Measurements from ENCODE around the gene NACC2.
A peak's percentile ranks its signal among the peaks of the same experiment; 100 is the strongest.

Gene NACC2, protein sequence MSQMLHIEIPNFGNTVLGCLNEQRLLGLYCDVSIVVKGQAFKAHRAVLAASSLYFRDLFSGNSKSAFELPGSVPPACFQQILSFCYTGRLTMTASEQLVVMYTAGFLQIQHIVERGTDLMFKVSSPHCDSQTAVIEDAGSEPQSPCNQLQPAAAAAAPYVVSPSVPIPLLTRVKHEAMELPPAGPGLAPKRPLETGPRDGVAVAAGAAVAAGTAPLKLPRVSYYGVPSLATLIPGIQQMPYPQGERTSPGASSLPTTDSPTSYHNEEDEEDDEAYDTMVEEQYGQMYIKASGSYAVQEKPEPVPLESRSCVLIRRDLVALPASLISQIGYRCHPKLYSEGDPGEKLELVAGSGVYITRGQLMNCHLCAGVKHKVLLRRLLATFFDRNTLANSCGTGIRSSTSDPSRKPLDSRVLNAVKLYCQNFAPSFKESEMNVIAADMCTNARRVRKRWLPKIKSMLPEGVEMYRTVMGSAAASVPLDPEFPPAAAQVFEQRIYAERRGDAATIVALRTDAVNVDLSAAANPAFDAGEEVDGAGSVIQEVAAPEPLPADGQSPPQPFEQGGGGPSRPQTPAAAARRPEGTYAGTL

DNA sequence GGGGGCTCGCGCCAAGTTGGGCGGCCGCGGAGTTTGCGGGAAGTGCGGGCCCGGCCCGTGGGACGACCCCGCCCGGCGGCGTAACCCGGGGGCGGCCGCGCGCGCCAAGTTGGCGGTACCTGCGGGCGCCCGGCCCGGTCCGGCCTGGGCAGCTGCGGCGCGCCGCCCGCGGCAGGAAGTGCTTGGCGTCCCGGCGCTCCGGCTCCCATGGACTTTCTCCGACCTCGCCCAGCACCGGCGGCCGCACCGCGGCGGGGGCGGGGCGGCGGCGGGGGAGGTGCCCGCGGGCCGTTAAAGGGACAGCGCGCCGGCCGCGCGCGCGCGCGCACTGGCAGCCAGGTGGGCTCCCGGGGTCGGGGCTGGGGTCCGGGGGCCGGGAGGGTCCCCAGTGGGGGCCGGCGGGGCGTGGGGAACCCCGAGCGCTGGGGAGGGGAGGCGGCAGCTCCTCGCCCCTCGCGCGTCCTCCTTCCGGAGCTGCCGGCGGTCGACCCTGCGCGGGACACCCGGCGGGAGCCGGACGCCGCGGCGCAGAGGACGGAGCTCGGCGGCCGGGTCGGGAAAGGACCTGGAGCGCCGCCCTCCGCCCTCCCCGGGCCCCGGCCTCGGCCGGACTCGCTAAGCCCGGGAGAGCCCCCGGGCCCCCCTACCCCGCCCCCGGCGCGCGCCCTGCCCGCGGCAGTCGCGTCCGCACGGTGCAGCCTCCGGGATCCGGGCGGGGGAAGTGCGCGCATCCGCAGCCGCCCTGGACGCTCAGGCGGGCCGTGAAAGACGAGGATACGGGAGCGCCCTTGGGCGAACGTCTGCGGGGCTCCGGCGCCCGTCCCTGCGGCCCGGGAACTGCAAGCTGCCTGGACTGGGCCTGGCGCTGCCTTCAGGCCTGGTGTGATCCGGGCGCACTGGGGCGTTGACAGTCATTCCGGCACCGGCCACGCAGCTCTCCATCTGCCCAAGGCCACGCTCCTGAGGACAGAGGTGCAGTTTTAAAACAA is at the start of gene NACC2:
Gene NACC2 (minus strand): TSS at position 220 of the 989 bp plus-strand sequence. CDS start 44,768 bp downstream, outside the sequence.
- DNase-seq: peak; percentile 53 to 61

DNA sequence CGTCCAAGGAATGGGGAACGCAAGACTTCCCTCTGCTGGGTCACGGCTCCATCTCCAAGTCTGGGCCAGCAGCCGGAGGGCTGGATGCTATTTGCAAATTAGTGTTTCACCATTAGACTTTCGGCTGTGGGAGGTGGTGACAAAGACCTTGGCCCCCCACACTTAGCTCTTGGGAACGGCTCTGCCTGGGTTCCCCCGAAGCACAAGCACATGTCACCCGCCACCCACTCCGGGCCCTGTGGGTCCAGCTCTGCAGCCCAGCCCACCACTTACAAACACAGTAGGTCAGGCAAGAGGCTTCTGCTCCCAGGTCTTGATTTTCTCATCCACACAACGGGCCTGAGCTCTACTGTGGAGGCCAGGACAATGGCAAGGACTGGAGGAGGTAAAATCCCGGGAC is 49.4 kb upstream of the NACC2 start:
- DNase-seq: no peak

DNA sequence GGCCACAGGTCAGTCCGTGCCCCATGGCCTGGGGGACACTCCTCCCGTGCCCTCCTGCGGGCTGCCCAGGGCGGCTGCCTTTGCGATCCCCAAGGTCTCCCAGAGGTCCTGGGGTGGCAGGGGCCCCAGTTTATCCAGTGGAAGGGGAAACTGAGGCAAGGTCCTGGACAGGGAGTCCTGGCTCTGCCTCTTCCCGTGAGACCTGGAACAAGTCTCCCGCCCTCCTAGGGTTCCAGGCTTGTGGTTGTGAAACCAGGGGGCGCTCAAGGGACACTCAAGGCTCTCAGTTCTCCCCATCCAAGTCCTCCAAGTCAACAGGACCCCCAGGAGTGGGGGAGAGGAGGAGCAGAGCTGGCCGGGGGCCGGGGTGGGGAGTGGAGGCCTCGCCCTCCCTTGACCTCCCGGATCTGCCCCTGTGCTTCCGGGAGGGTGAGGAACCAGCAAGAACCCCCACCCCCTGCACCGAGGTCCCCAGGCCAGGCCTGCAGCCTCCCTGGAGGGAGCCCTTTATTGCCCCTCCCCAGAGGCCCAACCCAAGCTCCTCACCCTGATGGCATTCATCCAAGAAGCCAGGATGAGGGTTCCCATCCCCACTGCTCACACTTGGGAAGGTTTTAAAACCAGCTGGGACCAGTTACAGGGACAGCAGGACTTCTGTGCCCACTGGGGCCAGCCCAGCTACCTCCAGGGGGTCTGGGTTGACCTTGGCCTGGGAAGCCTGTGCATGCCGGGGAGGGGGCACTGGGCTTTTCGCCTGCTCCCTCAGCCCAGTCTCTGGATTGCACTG is 48.3 kb upstream of the NACC2 start:
- no peak for DNase-seq

DNA sequence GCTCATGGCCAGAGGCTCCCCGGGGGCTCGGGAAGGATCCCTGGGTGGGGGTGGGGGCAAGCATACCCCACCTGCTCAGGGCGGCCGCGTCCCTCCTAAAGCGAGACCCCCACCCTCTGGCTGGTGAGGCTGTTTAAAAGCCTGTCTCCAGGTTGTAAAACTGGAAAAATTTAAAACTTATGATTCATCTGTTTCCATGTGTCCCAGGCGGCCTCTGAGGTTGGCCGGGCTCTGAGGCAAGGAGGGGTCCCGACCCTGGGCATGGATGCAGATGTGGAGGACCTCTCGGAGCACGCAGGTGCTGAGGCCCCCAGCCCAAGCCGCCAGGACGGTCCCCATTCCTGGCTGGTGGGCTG is 47.7 kb upstream of the NACC2 start:
- DNase-seq: no peak

DNA sequence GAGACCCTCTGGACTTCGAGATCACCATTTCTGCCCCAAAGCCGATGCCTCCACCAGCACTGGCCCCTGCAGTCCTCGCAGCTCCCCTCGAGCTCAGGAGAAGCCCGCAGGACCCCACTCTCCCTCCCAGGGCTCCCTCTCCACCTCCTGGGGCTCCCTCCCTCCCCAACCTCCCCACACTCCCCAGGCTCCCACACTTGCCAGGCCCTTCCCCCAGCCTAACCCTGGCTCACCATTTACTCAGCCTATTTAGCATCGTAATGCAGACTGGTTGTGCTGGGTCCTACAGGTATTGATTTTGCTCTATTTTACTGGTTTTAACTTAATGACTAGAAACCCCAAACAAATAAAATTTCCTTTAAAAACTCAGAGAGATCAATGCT is 47.3 kb upstream of the NACC2 start:
- DNase-seq: no peak

DNA sequence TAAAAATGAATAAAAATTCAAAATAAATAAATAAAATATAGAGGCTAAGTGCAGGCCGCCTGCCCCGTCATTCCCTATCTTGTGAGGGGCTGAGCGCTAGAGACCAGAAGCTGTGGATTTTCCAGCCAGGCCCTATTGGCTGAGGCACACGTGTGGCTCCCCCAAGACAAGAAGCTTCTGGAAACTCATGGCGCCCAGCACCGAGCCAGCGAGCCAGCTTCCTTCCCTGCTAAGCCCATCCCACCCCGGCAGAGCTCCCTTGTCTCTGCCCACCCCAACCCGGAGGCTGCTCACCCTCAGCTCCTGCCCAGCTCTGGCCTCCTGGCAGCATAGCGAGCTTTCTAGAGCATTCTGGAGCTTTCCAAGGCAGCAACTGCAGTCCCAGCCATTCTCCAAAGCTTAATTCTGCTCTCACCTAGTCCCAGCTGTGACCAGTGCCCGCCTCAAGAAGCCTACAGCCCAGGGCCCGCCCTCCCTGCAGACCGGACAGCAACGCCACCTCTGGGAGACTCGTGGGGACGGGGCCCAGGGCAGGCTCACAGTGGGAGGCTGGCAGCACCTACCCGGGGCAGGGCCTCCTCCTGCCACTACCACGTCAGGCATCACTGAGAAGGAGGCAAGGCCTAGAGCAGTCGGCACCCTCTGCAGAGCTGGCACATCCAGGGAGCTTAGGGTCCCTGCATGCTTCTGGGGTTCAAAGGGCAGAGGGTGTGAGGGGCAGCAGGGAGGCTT is 46.8 kb upstream of the NACC2 start:
- no peak for DNase-seq

DNA sequence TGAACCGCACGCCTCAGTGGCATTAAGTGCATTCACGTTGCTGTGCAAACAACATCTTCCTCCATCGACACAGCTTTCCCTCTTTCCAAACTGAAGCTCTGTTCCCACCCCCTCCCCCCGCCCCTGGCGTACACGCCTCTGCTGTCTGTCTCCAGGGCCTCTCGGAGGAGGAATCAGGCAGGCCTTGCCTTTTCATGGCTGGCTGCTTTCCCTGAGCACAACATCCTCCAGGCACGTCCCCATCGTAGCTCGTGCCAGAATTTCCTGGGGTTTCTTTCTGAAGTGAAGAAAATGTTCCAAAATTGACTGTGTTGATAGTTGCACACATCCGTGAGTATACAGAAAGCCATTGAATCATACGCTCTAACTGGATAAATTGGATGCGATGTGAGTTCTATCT is 45.9 kb upstream of the NACC2 start:
- no peak for DNase-seq

DNA sequence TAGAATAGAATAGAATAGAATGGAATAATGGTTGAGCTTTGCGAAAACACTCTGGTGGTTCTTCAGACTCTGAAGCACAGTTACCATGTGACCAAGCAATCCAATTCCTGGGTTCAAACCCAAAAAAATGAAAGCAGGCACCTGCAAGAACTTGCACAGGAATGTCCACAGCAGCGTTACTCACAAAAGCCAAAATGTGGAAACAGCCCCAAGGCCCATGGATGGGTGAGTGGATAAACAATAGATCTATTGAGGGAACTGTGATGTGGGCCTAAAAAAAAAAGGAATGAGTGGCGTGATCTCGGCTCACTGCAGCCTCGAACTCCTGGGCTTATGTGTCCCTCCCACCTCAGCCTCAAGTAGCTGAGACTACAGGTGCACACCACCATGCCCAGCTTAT is 45.0 kb upstream of the NACC2 start:
- no peak for DNase-seq

DNA sequence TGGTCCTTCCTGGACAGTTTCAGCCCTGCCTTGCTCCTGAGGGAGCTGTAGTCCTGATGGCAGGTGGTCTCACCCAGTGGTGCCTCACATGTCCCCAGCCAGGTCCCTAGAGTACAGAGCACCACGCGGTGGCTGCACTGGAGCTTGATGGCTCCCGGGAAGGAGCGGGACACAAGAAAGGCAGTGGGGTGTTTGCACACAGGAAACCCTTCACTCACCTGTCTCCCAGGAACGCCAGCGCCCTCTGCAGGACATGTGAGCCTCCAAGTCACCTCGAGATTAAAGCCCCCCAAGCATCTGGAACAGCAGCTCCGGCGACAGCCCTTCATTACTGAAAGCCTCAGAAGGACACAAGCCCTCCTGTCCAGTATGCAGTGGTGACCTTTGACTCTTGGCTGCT is 43.5 kb upstream of the NACC2 start:
- peak; percentile 70 to 71 for DNase-seq

DNA sequence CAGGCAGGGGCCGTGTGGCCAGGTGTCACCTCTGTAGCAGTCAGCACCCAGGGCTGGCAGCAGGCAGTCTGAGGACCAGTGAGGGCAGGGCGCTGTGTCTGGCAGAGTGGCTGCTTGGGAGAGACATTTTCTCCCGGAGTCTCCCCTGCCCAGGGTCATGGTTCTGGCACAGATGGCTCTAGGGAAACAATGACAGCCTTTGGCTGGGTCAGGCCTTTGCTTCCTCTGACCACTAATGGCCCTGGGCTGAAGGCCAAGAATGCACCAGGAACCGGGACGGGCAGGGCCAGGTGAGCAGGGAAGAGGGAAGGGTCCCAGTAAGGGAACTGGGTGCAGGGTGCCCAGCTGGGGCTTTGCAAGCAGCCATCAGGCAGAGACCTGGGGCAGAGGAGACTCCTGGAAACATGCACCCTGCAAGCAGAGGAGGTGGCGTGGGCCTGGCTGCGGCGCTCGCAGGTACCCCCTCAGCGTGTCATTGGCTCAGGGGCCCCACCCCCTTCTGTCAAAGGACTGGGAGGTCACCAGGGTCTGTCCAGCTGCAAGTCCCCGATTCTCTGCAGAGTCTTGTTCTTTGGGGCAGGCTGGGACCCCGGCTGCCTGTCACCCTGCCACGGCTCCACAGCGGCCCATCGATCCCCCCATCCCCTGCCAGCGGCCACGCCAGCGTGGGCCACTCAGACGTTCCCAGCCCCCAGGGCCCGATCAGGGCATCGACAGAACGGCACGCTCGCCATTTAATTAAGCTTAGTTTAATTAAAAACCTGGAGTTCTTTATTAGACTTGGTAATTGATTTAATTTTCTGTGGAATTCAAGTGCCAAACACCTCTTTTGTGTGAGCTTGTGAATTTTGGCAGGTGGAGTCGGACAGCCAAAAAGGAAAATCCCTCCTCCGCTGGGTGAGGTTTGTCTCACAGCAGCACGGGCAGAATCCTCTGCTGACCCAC is 42.5 kb upstream of the NACC2 start:
- DNase-seq: no peak

DNA sequence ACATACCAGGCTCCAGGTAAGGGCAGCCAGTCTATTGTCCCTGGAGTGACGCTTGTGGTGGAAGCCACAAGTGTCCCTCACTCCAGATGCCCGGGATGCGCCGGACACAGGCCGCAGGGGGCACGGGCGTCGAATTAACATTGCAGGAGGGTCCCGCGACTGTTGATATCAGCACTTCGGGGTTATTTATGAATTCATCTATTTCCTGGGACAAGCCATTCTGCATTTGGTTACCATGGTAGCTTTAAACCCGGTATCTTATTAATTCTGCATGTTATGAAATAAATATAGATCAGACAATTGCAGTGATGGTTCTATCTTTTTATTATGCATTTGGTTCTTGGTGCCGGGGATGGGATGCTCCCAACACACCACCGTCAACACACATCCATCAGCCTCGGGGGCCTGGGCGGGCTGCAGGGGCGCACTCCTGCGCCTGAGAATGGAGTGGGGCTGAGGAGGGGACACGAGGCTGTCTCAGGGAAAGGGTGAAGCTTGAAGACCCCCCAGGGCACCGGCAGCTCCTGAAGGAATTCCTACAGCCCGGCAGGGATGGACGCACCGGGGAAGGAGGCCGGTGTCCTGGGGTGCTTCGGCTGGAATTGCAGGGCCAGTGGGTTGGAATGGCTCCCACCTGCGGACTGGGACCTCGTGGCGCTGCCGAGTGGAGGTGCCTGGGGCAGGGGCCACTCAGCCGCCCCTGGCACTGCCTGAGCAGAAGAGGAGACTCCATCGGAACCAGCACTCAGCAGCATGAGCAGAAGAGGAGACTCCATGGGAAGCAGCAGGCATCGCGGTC is 41.2 kb upstream of the NACC2 start:
- no peak for DNase-seq

DNA sequence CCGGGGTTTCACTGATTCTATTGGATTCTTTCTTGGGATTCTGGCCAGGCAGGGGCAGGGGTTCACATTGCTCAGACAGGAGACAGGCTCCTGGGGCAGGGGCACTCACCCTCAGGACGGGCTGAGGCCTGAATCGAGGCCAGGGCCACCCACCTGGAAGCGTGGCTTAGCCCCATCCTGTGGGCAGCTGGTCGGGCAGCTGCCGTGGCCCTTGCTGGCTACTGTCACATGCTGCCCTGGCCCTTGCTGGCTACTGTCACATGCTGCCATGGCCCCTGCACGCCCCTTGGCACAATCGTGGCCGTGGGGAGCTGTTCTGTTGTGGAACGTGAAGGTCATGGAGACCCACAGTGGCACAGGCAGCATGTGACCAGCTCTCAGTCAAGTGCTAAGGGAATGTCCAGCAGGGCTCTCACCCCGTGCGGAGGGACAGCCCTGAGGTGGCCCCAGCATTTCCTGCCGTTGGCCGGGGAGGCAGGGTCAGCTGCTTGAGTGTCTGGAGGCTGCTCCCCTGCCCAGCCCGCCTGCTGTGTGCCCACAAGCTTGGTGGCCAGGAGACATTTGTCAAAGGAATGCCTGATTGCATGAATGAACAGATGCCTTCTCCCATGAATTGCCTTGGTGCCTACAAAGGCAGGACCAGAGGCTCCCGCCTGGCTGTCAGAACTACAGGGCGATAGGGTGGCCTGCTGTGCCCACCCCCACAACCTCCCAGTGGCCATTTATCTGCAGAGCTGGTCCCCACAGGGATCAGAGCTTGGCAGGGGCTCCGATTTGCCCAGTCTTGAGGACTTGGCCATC is 40.4 kb upstream of the NACC2 start:
- DNase-seq: no peak

DNA sequence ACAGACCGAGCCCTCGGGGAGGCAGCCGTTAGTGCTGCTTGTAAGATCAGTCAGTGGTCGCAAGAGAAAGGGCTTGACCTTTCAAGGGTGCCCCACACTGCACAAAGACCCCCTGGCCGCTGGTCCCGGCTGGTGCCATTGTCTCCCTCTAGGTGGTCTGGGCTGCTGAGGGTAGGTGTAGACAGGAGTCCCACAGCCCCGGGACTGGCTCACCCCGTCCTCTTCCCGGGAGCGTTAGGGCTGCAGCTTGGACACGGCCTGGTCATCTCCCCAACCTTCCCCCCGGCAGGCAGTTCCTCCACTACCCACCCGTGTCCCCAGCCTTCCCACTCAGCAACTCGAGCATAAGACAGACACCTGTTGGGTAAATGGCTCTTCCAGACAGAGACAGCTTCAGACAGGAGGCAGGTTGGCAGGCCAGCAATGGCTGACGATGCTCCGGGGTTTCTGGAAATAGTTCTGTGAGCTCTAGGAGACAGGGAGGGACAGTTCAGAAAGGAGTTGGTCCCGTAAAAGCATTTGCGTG is 38.9 kb upstream of the NACC2 start:
- no peak for DNase-seq

DNA sequence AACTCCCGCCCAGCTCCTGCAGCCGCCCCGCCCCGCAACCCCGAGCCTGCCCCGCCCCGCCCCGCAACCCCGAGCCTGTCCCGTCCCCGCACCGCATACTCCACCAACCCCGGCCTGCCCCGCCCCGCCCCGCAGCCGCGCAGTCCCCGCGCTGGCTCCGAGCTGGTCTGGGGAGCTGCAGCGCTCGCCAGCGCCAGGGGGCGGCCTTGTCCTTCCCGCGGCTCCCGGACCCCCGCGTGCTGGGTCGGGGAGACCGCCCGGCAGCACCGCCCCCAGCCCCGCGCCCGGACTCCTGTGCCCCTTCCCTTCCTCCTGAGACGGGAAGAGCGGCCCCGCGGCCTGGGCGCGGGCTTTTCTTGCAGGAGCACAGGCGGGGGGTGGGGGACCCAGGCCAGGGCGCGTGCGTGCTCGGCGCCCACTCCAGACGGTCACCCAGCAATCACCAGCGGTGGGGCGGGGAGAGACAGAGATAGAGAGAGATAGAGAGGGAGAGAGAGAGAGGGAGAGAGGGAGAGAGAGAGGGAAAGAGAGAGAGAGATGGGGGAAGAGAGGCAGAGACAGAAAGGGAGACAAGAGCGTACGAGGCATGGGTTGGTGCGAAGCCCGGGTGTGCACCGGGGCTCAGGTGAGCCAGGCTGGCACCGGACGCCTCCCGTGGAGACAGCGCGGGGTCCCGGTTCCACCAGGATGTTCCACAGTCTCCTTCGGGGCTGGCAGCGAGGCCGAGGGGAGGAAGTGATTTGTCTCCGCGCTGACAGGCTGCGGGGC is 38.3 kb upstream of the NACC2 start:
- DNase-seq: no peak

DNA sequence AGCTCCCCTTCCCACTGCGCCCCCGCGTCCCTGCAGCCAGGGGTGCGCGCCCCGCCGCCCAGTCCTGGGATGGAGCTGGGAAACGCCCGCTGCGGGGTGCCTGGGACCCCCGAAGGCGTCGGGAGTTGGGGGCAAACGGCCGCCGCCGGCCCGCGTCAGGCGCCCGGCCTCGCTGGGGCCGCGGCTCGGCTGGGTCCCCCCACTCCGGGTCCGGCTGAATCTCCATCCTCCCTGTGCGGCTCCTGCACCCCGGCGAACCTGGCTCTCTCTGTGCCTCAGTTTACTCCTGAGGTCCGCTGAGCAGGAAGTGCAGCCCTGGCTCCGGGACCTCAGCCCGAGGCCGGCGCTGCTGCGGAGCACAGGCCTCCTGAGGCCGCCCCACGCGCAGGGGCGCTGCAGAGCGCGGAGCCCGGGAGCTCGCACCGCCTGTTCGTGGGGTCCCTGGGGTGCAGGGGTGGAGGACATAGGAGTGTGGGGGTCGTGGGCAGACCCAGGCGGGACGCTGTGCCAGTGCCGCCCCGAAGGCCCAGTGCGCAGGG is 37.5 kb upstream of the NACC2 start:
- DNase-seq: no peak

DNA sequence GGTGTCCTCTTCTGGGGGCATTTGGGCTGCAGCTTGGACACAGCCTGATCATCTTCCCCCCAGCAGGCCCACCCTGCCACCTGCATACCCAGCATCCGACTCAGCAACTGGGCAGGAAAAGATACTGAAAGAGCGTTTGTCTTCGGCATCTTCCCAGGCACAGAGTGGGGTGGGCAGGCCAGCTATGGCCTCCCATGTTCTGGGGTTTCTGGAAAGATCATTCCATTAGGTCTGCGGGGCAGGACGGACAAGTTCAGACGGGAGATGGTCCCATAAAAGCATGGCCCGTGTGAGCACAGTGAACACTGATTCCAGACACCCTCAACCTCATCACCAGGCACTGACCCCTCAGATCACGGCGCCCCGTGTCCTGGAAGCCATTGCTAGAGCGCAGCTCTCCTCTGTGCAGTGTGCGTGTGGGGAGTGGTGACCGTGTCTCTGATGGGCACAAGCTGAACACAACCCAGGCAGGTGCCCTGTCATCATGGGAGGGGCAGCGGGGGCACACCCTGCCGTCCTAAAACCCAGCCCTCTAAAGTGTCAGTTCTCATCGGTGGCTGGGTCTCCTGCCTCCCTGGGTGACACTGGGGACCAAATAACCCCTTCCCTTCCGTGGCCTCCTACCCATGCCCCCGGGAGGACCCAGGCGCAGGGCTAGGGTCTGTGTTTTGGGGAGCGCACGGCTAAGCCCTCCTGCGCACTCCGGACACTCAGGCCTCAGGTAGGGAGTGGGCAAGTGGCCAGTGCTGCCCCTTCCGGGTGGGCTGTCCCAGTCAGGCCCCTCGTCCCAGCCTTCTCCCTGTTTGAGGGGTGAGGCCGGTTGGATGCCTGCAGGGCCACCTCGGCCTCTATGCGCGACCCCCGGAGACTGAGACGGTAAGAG is 36.8 kb upstream of the NACC2 start:
- DNase-seq: no peak

DNA sequence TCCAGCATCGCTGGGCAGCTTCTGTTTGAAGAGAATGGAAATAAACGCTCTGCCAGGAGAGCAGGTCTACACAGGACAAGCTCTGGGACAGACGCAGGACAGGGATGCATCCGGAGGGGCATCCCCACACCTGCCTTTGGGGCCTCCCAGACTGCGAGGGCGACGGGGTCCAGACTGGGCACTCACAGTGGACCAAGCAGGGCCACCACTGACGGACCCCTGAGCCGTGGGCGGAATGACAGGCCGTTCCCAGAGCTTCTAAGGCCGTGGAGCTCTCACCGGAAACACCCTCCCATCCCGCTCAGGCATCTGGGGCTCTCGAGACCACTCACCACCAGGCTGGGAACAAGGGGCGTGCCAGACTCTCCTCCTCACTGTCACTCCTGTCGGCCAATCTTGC is 34.1 kb upstream of the NACC2 start:
- no peak for DNase-seq
